Renal pelvis (tissue), 12 donors: ENCODE measurements around the gene GASK1A. TPM values are rescaled to one million over a fixed set of nuclear protein-coding genes. Genes with fewer than 3 reads are reported as not detected.
A peak's percentile ranks its signal among the peaks of the same experiment; 100 is the strongest.
"Not testable (repeated sequence)": the region's sequence is repeated elsewhere in the genome, so short reads cannot be mapped to it uniquely, and the experiment has no call there.

Source experiments
- DNase-seq: peaks from one replicate; pipeline ENCODE4 v3.0.0-alpha.2; 2013
- long read RNA-seq, 16 experiments: transcript quantifications; one replicate each; lab custom pipeline, GENCODE V29; 2026
- polyA plus RNA-seq, 3 donors: library from polyadenylated mRNA; unstranded; fragments of 120-200 nt; gene quantifications; one replicate each; pipeline ENCODE4 v1.2.1, GENCODE V29; 2013; ENCODE audit not compliant: insufficient read length in 3 of 3

Gene GASK1A
- 1 to 10 TPM; 4.5 to 5.4 (median 4.9) TPM for polyA plus RNA-seq
- long read RNA-seq, donor 1, result 0 reads
- long read RNA-seq, donor 2, result 0 reads
- long read RNA-seq, donor 3, partial matches to known transcripts, result 0 of 1 reads
- long read RNA-seq, donor 3, other reads (novel, unspliced or antisense), result 0 of 1 reads
- long read RNA-seq, donor 4, result 0 reads
- long read RNA-seq, donor 5, result 0 reads
- long read RNA-seq, donor 6, result 0 reads
- long read RNA-seq, donor 7, partial matches to known transcripts, result 0 of 1 reads
- long read RNA-seq, donor 7, other reads (novel, unspliced or antisense), result 0 of 1 reads
- long read RNA-seq, donor 8, result 0 reads
- long read RNA-seq, donor 9, result 0 reads
- long read RNA-seq, donor 10, result 0 reads
- long read RNA-seq, donor 11, result 0 reads
- long read RNA-seq, donor 12, partial matches to known transcripts, result 0 of 1 reads
- long read RNA-seq, donor 12, other reads (novel, unspliced or antisense), result 0 of 1 reads
- long read RNA-seq, donor 13, result 0 reads
- long read RNA-seq, donor 14, result 0 reads
- long read RNA-seq, donor 15, result 0 reads
- long read RNA-seq, donor 16, result 0 reads

GRCh38 chr3:42979044-42979972 lies at the start of gene GASK1A:
Gene GASK1A (plus strand): TSS chr3:42979311. CDS start chr3:42979643, 332 bp downstream.
- DNase-seq, result peak; percentile 54

- DNase-seq, result no peak
Measured at GRCh38 chr3:42934111-42934510, 45.0 kb upstream of the GASK1A start.

- no peak for DNase-seq
Measured at GRCh38 chr3:42934910-42935309, 44.2 kb upstream of the GASK1A start.

- no peak for DNase-seq
Measured at GRCh38 chr3:42935472-42935871, 43.6 kb upstream of the GASK1A start.

- DNase-seq, result peak; percentile 41
Measured at GRCh38 chr3:42936157-42936981, 42.7 kb upstream of the GASK1A start.

GRCh38 chr3:42937334-42937733 lies 41.8 kb upstream of the GASK1A start:
- DNase-seq, result no peak

- DNase-seq, result no peak
Measured at GRCh38 chr3:42942693-42943092, 36.4 kb upstream of the GASK1A start.

- DNase-seq, result no peak
Measured at GRCh38 chr3:42946050-42946449, 33.1 kb upstream of the GASK1A start.

- DNase-seq, result no peak
Measured at GRCh38 chr3:42957573-42957972, 21.5 kb upstream of the GASK1A start.

- no peak for DNase-seq
Measured at GRCh38 chr3:42960282-42960681, 18.8 kb upstream of the GASK1A start.

GRCh38 chr3:42960786-42961185 lies 18.3 kb upstream of the GASK1A start:
- DNase-seq, result no peak

- DNase-seq, result peak; percentile 63
Measured at GRCh38 chr3:42961633-42962032, 17.5 kb upstream of the GASK1A start.

GRCh38 chr3:42963269-42963668 lies 15.8 kb upstream of the GASK1A start:
- no peak for DNase-seq

GRCh38 chr3:42964266-42964665 lies 14.8 kb upstream of the GASK1A start:
- no peak for DNase-seq

GRCh38 chr3:42970557-42970956 lies 8.6 kb upstream of the GASK1A start:
- DNase-seq, result no peak

- no peak for DNase-seq
Measured at GRCh38 chr3:42970976-42971772, 7.9 kb upstream of the GASK1A start.

- DNase-seq, result not testable (repeated sequence)
Measured at GRCh38 chr3:42974906-42975305, 4.2 kb upstream of the GASK1A start.

GRCh38 chr3:42975456-42975855 lies 3.7 kb upstream of the GASK1A start:
- no peak for DNase-seq

- no peak for DNase-seq
Measured at GRCh38 chr3:42975955-42976354, 3.2 kb upstream of the GASK1A start.

GRCh38 chr3:42980209-42980608 lies 1.1 kb downstream of the GASK1A start:
- no peak for DNase-seq

GRCh38 chr3:42980909-42981308 lies 1.8 kb downstream of the GASK1A start:
- DNase-seq, result no peak
